Epidermal melanocyte (primary cell): ENCODE measurements around the gene PIAS4.
A peak's percentile ranks its signal among the peaks of the same experiment; 100 is the strongest.
"Not testable (repeated sequence)": the region's sequence is repeated elsewhere in the genome, so short reads cannot be mapped to it uniquely, and the experiment has no call there.

Source experiments
- DNase-seq: peaks from one replicate; pipeline ENCODE4 v3.0.0; 2011; ENCODE audit warnings: low spot score; ENCODE audit not compliant: insufficient read length

PIAS4 gene, protein sequence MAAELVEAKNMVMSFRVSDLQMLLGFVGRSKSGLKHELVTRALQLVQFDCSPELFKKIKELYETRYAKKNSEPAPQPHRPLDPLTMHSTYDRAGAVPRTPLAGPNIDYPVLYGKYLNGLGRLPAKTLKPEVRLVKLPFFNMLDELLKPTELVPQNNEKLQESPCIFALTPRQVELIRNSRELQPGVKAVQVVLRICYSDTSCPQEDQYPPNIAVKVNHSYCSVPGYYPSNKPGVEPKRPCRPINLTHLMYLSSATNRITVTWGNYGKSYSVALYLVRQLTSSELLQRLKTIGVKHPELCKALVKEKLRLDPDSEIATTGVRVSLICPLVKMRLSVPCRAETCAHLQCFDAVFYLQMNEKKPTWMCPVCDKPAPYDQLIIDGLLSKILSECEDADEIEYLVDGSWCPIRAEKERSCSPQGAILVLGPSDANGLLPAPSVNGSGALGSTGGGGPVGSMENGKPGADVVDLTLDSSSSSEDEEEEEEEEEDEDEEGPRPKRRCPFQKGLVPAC

DNA sequence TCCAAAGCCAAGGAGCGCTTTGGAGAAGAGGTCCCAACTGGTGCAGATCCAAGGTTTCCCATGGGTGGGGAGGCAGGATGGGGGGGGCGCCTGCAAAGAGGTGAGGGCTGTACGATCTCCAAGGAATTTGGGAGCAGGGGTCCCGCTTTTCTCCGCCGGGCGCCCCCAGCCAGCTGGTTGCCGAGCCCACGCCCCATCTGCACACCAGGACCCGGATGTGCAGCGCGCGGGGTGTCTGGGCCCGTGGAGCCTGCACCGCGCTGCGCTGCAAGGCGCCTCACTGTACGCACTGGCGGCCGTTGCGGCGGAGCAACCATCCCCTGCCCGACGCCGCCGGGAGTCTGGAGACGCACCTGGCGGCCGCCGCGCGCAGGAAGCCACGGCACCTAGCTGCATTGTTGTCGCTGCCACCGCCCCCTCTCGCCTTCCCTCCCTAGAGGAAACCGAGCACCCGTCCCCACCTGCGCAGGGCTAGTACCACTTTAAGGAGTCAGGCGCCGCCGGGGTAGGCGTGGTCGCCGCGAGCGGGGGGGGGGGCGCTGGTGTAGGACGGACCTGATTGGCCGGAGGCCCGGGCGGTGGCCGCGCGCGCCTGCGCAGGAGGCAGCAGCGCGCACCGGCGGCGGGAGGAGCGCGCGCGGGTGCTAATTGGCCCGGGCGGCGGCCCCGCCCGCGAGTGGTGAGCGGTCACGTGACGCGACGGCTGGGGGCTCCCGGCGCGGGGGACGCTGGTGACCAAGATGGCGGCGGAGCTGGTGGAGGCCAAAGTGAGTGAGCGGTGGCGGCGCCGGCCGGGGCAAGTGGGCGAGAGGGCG, at the start of gene PIAS4:
TSS of gene PIAS4 (plus strand) at position 716 of the 815 bp plus-strand sequence. CDS start at position 741, 25 bp downstream.
- DNase-seq = peak; percentile 97

DNA sequence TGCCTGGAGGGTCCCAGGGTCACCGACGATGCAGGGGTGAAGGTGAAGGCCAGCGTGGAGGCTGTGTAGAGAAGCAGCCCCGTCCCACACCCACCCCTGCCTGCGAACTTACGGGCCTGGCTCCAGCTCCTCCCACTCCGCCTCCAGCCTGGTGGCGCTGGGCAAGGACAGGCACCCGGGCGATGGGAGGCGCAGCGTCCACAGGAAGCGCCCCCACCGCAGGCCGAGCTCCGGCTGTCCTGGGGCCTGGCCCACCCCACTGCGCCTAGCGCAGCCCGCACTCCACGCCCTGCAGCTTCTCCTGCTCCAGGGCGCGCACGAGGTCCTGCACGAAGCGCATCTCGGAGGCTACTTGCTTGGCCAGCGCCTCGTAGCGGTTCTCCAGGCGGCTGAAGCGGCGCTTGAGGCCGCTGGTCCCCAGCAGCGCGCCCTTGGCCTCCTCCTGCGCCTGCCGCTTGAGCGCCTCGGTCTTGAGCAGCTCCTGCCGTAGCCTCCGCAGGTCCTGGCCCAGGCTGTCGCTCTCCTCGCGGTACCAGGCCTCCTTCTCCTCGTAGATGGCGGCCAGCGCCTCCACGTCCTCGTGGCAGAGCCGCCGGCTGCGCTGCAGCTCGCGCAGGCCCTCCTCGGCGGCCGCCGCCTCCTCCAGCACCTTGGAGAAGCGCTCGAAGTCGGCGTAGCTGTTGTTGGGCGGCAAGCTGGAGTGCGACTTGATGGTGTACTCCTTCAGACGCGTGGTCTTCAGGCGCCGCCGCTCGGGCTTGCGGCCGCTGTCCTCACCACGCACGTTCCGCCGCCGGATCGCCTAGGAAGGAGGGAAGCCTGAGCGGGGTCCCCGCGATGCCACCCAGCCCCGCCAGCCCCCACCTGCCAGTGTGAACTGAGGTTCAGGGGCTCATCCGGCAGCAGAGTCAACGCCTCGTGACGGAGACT, 48.4 kb upstream of the PIAS4 start:
- DNase-seq = no peak

DNA sequence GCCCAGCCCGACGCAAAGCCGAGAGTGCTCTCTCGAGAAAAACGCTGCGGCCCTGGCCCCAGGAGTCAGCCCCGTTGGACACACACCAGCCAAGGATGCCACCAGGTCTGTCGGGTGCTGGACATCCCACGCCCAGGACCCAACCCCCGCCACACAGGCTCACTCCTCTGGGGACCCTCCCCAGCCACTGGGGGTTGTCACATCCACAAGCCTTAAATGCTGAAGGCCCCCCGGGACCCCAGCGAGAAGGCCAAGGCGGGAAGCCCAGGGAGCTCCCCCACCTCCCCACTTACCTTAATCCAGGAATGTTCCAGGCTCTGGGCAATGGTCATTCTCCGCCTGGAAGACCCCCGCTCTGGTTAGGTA, 47.8 kb upstream of the PIAS4 start:
- no peak for DNase-seq

DNA sequence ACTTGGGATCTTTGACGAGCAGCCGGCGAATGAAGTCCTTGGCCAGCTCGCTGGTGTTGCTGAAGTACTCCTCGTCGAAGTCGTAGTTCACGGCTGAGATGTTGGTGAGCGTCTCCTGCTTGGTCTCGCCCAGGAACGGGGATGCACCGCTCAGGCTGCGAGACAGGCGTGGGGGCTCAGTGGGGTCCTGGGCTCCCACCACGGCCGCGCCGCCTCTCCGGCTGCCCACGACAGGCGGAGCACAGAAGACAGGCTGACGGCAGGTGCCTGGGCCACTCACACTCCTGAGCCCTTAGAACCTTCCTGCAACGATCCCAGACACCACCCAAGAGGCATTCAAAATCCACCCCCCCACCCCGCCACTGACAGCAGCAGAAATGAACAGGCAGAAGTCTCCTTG, 46.5 kb upstream of the PIAS4 start:
- no peak for DNase-seq

DNA sequence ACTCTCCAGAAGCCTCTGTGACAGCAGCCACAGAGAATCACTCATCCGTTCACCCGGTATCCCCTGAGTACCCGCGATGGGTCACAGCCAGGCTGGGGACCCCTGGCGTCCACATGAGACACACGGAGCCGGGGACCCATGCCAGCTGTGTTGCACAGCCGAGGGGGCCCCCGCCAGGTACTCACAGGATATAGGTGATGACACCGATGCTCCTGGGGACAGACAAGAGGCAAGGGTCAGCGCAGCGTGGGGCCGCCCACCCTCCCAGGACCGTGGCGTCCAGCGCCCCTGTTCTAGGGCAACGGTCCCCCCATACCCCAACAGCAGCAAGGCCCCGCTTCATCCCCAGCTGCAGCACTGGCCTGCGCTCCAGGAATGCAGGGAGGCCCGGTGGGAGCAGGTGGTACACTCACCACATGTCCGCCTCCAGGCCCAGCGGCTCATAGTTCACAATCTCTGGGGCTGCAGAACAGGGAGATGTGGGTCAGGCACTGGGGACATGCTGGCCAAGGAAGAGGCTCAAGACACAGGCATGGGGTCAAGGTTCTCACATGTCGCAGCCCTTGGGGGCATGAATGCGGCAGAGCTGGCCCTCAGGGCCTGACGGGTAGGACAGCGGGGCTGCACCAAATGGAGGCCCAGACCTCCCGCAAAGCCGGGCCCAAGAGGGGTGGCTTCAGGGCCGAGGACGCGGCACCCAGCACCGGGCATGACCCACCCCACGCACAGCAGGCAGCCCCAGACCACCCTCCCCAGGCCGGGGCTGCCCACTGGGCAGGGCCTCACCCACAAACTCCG, 43.9 kb upstream of the PIAS4 start:
- DNase-seq = no peak

DNA sequence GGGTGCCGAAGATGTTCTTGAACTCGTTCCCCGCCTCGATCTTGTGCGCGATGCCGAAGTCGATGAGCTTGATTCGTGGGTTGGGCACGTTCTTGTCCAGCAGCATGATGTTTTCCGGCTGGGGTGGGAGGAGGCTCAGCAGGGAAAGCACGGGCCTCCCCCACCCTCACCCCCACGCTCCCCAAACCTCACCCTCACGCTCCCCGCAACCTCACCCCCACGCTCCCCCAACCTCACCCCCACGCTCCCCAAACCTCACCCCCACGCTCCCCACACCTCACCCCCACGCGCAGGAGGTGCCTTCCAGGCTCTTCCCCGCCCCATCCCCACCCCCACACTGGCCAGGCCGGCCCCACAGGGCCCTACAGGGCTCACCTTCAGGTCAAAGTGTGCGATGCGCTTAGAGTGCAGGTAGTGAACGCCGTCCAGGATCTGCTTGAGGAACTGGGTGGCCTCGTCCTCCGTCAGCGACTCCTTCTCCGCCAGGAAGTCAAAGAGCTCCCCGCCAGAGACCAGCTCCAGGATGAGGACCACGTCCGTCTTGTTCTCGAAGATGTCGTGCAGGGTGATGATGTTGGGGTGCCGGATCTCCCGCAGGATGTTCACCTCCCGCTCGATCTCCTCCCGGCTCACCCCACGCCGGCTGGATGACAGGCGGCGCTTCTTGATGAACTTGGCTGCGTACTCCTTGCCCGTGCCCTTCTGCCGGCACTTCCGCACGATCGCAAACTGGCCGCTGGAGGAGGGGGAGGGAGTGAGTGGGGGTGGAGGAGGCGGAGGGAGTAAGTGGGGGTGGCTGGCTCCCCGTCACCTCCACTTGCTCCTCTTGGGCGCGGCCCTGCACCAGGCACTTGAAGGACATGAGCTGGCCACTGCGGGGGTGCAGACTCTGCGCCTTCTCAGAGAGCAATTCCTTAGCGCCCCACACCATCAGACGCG, 43.0 kb upstream of the PIAS4 start:
- DNase-seq = no peak

DNA sequence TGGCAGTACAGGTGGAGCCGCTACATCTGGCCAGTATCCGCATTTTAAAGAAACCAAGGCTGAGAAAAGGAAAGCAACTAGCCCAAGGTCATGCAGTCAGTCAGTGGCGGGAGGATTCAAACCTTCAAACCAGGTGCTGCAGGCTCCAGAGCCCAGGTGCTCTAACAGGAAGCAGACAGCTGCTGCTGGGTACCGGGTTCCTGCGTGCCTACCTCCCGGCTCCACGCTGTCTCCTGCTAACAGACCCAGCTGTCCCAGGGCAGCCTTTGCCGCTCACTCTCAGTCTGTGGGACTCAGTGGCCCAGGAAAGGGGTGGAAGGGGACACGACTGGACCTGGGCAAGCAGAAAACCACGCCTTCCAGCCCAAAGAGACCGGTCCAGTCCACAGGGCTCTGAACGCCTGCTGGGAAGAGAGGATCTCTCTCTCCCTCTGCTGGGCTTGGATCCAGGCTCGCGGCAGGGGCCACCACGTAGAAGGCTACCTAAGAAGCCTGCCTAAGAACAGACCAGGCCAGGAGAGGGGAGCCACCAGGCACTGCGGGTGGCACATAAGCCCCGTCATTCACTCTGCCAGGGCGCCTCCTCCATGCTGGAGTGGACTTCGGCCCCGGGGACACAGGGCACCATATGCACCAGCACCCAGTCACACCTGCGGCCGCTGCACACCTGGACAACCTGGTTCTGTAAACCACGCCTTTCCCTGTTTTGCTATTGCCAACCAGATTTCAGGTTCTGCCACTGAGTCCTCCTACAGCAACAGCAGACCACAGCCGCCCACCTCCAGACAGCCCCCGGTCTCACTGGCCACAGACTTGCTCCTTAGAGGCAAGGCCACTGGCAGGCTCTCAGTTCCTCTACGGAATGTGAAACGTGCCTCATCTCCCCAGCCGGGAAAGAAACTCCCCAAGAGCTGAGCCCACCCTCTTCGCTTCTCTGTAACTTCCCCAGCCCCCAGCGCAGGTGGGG, 41.2 kb upstream of the PIAS4 start:
- no peak for DNase-seq

DNA sequence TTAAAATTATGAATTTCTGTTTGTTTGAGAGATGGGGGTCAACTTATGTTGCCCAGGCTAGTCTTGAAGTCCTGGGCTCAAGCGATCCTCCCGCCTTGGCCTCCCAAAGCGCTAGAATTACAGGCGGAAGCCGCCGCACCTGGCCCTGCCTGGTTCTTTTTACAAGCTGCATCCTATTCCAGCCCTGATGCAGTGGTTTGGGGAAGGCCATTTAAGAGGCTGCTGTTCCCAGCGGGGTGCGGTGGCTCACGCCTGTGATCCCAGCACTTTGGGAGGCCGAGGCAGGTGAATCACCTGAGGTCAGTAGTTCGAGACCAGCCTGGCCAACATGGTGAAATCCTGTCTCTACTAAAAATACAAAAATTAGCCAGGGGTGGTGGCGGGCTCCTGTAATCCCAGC, 39.6 kb upstream of the PIAS4 start:
- DNase-seq = not testable (repeated sequence)

DNA sequence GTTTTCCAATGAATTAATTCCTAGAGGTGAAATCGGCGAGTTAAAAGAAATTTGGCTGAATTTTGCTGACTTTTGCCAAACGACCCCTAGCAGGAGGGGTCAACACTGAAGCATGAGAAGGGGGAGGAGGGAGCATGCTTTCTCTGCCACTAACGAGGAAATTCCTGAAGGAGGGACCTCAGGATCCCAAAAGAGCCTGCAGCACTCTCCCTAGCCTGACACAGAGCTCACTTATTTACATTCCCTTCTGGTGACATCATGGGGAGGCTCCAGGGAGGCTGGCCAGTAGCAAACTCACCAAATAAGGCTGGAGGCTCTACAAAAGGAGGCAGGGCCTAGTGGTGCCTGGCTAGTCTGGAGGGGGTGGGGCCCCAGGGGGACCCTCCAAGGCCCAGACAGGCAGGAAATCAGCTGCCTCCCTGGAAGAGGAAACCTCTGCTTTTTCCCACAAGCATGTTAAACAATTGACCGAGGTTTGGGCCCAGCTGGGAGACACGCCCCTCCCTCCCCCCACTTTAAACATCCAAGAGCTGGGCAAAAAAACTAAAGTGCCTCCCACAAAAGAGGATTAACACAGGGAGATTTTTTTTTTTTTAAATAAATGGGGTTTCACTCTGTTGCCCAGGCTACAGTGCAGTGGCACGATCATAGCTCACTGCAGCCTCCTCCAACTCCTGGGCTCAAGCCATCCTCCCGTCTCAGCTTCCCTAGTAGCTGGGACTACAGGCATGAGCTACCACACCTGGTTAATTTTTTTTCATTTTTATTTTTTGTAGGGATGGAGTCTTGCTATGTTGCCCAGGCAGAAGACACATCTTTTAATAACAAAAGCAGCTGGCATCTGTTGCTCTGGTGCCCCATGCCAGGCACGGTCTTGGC, 38.7 kb upstream of the PIAS4 start:
- peak; percentile 98 for DNase-seq

DNA sequence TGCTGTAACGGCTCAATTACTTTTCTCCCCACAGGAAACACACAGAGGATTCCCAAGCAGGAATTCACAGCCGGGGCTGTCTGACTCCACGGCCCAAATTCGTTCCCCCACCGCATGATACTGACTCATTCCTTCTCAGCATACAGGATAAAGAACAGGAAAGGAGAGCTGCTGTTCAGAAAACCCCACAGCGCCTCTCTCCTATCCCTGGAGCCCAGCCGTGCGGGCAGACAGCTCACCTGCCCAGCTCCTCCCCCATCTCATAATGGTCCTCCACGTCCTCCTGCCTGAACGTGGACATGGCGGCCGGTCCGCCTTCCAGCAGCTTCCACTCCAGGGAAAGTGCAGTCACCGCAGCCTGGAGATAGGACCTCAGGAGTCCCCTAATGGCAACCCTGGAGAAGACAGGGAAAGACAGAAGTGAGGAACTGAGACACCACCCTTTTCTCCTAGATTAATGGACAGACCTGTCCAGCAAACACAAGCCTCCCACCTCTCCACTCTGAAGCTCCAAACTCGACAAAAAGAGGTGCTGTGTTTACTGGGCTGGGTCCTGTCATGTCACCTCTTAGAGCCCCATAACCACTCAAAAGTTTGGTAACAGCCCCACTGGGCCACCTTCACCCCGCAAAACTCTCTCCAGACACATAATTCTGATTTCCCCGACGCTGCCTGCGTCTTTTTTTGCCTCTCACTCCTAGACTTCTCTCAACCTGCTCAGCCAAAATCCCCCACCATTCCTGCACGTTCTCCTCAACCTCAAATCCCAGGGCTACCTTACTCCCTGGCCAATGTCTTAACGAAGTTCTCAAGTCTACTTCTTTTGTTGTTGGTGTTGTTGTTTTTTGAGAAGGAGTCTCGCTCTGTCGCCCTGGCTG, 37.9 kb upstream of the PIAS4 start:
- no peak for DNase-seq

DNA sequence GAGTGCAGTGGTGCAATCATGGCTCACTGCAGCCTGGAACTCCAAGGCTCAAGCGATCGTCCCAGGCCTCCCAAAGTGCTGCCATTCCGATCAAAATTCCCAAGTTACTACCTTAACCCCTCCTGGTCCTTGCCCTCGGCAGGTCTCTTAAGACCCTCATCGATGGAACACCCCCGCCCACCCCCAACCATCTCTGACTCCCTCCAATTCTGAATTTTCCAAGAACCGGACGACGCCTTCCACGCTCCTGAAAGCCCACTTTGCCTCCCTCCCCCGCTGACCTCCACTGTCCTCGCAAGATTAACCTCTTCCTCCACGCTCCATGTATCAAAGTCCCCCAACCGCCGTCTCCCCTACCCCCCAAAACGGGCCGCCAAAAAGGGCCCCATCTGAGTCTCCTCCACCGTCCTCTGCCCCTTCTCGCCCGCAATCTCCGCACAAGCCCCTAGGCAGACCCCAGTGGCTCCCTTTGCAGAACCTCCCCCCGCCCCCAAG, 37.2 kb upstream of the PIAS4 start:
- no peak for DNase-seq

DNA sequence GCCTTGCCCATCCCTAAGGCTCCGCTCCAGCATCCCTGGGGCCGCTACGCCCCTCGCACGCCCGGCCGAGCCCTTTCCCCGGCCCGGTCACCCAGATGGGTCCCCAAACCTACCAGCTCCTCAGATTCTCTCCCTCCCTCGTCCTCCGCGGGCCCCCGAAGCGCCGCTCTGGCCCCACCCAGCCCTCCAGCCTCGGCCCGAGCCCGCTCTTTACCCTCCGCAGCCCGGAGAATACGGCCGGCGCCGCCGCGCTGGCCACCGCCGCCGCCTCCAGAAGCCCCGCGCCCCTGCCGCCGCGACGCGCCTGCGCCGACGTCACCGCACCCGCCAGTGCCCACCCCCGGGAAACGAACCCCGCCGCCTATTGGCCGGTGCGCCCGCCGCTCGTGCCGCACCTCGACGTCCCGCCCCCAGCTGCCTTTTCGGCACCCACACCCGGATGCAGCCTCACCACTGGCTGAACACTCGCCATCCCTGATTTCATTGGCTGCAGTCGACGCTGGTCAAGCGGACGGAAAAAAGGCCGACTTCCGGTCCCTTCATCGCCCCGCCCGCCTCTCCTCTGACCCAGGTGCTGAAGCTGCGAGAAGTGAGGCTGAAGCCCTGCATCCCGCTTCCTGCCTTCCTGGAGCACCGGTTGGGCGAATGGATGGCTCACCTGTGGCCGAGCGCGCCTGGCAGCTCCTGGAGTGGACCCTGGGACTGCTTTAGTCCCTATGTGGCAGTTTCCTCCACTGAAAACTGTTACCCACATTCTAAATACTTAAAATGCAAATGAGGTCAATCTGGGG, 36.5 kb upstream of the PIAS4 start, which contains the start of gene DAPK3:
TSS of gene DAPK3 (minus strand) at position 292 of the 791 bp plus-strand sequence. CDS start 1,364 bp downstream, outside the sequence.
- peak; percentile 95 for DNase-seq

DNA sequence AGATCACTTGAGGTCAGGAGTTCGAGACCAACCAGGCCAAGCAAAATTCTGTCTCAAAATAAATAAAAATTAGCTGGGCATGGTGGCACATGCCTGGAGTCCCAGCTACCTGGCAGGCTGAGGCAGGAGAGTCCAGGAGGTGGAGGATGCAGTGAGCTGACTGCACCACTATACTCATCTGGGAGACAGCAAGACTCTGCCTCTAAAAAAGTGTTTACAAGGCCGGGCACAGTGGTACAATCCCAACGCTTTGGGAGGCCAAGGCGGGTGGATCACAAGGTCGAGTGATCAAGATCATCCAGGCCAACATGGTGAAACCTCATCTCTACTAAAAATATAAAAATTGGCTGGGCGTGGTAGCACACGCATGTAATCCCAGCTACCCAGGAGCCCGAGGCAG, 32.4 kb upstream of the PIAS4 start:
- no peak for DNase-seq

DNA sequence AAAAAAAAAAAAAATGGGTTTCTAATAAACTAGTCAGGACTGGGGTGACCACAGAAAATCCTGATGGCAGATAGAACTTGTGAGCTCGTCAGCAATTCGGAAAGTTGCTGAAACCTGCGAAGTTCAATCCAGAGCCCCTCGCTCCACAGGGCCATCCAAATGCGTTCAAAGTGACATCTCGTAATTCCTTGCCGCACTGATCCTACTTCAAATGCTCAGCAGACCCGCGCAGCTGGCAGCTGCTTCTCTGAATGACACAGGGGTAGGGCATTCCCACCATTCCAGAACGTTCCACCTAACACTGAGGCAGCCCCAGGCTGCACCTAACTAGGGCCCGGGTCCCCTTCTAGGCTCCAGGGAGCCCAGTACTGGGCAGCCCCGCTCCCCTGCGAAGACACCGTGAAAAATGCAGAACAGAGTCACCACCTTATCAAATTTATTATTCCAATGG, 31.9 kb upstream of the PIAS4 start:
- no peak for DNase-seq
